Measurements from ENCODE around the gene G3BP1. TPM values are rescaled to one million over a fixed set of nuclear protein-coding genes. Genes with fewer than 3 reads are reported as not detected.
"Not testable (repeated sequence)": the region's sequence is repeated elsewhere in the genome, so short reads cannot be mapped to it uniquely, and the experiment has no call there.

G3BP1 gene
- total RNA-seq (2014; rRNA removed; shearing (Covaris generic)): 265 and 269 TPM in 2 replicates

DNA sequence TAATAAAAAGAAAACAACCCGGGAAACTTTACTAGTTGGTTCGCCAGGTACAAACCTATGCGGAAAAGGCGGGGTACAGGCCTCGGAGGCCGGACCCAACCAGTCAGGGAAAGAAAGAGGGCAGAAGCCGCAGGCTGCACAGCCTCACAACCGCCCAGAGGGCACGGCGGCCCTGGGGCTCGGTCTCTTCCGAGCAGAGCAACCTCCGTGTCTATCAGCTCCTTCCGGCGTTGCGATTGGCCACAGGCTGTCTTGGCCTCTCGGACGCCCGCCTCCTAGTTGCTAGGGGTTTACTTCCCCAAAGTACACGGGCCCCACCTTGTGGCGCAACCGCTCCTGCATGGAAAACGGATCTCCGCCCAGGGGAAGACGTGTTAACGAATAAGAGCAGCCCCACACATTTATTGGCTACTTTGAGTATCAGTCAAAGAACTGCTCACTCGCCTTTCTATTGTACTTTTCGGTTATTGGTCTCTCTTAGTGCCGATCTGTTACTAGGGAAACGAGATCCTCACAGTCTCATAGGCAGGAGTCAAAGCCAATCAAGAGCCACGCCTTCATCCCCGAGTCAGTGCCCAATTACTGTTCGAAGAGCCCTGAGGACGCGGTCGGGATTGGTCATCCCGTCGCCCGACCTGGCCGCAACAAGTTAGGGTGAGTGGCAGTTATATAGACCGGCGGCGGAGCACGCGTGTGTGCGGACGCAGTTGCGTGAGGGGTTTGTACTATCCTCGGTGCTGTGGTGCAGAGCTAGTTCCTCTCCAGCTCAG lies at the start of gene G3BP1:
Gene G3BP1 (plus strand): TSS at position 696 of the 770 bp plus-strand sequence. CDS start 14,667 bp downstream, outside the sequence.
- Histone ChIP-seq H3K4me1 (peaks cover 10% of the 10 kb centered on the region), H3K36me3 (peaks cover 12% of the 10 kb centered on the region), H3K27me3 (no peaks in the 10 kb centered on the region), H3K27ac (peak within 1 kb of the TSS; percentile 90), H3K4me3 (peak within 1 kb of the TSS; percentile 95), H3K9me3 (replicated peaks) (no peaks in the 10 kb centered on the region)
- peak; percentile 100 for DNase-seq

DNA sequence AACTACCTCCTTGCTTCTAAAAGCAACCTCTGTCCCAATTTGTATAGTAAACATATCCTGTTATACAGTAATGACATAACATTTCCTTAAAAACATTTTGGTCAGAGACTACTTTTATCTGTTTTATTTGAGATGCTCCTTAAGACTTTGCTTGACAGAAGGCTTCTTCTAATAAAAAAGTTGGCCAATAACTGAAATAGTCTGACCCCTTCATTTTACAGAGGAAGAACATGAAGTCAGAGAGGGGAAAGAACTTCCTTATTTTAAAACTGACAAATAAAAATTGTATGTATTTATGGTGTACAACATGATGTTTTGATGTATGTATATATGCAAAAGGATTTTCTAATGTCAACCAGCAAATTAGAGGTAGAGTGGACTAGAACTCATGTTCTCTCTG lies 49.2 kb upstream of the G3BP1 start:
- no peaks in the 10 kb centered on the region for H3K4me1 ChIP-seq
- no peak for DNase-seq
- H3K4me3 ChIP-seq: no peak overlapping the region
- no peaks in the 10 kb centered on the region for H3K9me3 ChIP-seq (replicated peaks)
- H3K36me3 ChIP-seq: no peaks in the 10 kb centered on the region
- H3K27me3 ChIP-seq: no peaks in the 10 kb centered on the region
- no peak overlapping the region for H3K27ac ChIP-seq

DNA sequence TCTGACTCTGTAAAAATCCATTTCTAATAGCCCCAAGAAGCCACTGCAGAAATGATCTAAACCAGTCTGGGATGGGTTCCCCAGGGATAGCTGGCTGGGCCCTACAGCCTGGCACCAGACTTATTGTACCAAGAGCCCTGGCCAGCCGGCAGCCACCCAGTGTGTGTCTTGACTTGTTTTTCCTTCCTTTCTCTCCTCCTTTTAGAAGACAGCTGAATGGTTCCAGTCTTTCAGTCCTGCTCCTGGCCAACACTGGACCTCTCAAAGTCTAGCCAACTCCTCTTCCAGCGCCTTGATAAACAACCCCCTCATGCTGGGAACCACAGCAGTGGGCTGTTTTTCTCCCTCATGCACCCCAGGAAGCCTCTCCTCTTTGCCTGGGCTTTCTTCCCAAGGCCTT lies 47.4 kb upstream of the G3BP1 start:
- Histone ChIP-seq H3K27me3 (no peaks in the 10 kb centered on the region), H3K4me3 (no peak overlapping the region), H3K27ac (no peak overlapping the region), H3K4me1 (no peaks in the 10 kb centered on the region), H3K9me3 (replicated peaks) (peaks cover 3% of the 10 kb centered on the region; the same call in 1 of the 2 replicates), H3K36me3 (no peaks in the 10 kb centered on the region)
- no peak for DNase-seq

DNA sequence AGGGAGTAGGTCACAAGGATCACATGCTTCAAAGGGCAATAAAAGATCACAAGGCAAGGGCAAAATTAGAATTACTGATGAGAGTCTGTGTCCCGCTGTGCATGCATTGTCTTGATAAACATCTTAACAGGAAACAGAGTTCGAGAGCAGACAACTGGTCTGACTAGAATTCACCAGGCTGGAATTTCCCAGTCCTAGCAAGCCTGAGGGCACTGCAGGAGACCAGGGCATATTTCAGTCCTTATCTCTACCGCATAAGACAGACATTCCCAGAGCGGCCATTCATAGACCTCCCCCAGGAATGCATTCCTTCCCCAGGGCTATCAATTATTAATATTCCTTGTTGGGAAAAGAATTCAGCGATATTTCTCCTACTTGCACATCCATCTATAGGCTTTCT lies 42.2 kb upstream of the G3BP1 start:
- H3K27ac ChIP-seq; H3K4me3 ChIP-seq; H3K4me1 ChIP-seq; H3K9me3 ChIP-seq (replicated peaks); H3K36me3 ChIP-seq; DNase-seq; H3K27me3 ChIP-seq: not testable (repeated sequence)

- no peaks in the 10 kb centered on the region for H3K27me3 ChIP-seq
- H3K4me1 ChIP-seq: no peaks in the 10 kb centered on the region
- H3K36me3 ChIP-seq: no peaks in the 10 kb centered on the region
- no peak for DNase-seq
- H3K4me3 ChIP-seq: no peak overlapping the region
- peaks cover 9% of the 10 kb centered on the region; the same call in 1 of the 2 replicates for H3K9me3 ChIP-seq (replicated peaks)
- H3K27ac ChIP-seq: no peak overlapping the region
These were observed 41.4 kb upstream of the G3BP1 start for GRCh38 chr5:151730381-151730780.

- no peak for DNase-seq
- H3K9me3 ChIP-seq (replicated peaks): 0 out of 2 replicates have a peak, but pooled peaks cover 9% of the 10 kb centered on the region
- no peaks in the 10 kb centered on the region for H3K36me3 ChIP-seq
- H3K27me3 ChIP-seq: no peaks in the 10 kb centered on the region
- no peak overlapping the region for H3K27ac ChIP-seq
- H3K4me3 ChIP-seq: no peak overlapping the region
- H3K4me1 ChIP-seq: no peaks in the 10 kb centered on the region
These were observed 38.2 kb upstream of the G3BP1 start for GRCh38 chr5:151733358-151734063.

DNA sequence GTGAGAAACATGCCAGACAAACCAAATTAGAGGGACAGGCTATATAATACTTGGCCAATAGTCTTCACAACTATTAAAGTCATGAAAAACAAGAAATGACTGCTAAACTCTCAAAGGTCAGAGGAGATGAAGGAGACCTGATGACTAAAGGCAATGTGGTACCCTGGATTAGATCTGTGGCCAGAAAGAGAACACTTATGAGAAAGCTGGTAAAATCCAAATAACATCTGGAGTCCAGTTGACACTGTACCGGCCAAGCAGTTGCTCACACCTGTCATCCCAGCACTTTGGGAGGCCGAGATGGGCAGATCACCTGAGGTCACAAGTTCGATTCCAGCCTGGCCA lies 37.7 kb upstream of the G3BP1 start:
- no peaks in the 10 kb centered on the region for H3K27me3 ChIP-seq
- DNase-seq: no peak
- H3K9me3 ChIP-seq (replicated peaks): 0 out of 2 replicates have a peak, but pooled peaks cover 9% of the 10 kb centered on the region
- H3K4me1 ChIP-seq: no peaks in the 10 kb centered on the region
- no peak overlapping the region for H3K27ac ChIP-seq
- H3K4me3 ChIP-seq: no peak overlapping the region
- H3K36me3 ChIP-seq: no peaks in the 10 kb centered on the region

- Histone ChIP-seq H3K36me3 (no peaks in the 10 kb centered on the region), H3K27ac (no peak overlapping the region), H3K4me3 (no peak overlapping the region), H3K9me3 (replicated peaks) (no peaks in the 10 kb centered on the region), H3K4me1 (peaks cover 13% of the 10 kb centered on the region), H3K27me3 (no peaks in the 10 kb centered on the region)
- DNase-seq: no peak
These were observed 36.1 kb upstream of the G3BP1 start for GRCh38 chr5:151735646-151736045.

DNA sequence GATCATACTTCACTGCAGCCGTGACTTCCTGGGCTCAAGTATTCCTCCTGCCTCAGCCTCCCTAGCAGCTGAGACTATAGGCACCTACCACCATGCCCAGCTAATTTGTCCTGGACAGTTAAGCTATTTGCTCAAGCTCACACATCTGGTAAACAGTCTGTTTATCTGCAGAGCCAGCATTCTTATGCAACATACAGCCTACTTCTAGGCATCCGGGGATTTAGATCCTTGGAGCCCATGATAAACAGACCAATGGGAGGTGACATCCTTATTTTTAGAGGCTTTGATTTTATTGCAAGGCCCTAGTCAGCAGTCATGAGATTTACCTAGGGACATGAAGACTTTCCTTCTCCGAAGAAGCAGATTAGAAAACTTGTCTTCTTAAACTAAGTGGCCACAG lies 34.3 kb upstream of the G3BP1 start:
- Histone ChIP-seq H3K36me3 (no peaks in the 10 kb centered on the region), H3K4me1 (peaks cover 15% of the 10 kb centered on the region), H3K4me3 (no peak overlapping the region), H3K27me3 (no peaks in the 10 kb centered on the region), H3K27ac (no peak overlapping the region), H3K9me3 (replicated peaks) (no peaks in the 10 kb centered on the region)
- no peak for DNase-seq

DNA sequence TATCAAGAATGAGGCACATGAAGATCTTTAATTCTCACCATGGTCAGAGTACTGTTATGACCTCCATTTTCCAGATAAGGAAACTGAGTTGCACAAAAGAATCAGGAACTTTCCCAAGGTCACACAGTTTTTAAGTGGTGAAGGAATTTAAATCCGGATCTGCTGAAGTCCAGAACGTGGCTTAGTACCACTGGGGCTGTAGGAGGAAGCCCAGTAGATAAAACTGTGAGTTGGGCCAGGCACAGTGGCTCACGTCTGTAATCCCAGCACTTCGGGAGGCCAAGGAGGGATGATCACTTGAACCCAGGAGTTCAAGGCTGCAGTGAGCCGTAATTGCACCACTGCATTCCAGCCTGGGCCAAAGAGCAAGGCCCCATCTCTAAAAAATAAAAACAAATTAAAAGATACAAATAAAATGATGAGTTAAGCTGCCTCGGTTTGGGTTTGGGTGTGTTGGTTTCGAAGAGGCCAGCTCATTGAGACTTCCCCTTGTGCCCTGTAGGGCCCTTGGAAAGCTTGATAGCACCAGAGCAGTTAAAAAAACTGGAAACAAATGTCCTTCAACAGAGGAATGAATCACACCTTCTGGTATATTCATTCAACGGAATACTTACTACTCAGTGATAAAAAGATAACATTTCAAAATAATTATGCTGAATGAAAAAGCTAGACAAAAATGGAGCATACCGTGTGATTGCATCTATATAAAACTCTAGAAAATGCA lies 33.5 kb upstream of the G3BP1 start:
- no peaks in the 10 kb centered on the region for H3K27me3 ChIP-seq
- H3K27ac ChIP-seq: no peak overlapping the region
- no peaks in the 10 kb centered on the region for H3K9me3 ChIP-seq (replicated peaks)
- no peak overlapping the region for H3K4me3 ChIP-seq
- H3K4me1 ChIP-seq: peaks cover 15% of the 10 kb centered on the region
- no peaks in the 10 kb centered on the region for H3K36me3 ChIP-seq
- DNase-seq: no peak

DNA sequence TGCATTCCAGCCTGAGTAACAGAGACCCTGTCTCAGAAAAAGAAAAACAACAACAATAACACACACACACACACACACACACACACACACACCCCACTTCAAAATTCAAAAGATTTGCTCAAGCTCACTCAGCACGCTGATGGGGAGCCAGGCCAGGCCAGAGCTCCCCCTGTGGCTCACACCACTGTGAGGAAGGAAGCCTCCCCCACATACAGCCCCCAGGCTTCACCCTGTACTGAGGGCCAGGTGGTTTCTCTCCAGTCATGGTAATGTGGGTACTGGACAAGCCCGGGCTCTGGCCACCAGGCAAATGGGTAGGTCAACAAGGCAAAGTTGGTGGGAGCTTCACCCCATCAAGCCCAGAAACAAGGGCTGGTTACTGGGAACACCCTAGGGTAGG lies 32.4 kb upstream of the G3BP1 start:
- Histone ChIP-seq H3K4me3 (no peak overlapping the region), H3K36me3 (no peaks in the 10 kb centered on the region), H3K27ac (peak overlapping the region; percentile 54), H3K9me3 (replicated peaks) (no peaks in the 10 kb centered on the region), H3K4me1 (peaks cover 15% of the 10 kb centered on the region), H3K27me3 (no peaks in the 10 kb centered on the region)
- DNase-seq: no peak

GRCh38 chr5:151739939-151740335 lies 31.8 kb upstream of the G3BP1 start:
- no peaks in the 10 kb centered on the region for H3K36me3 ChIP-seq
- no peak overlapping the region for H3K4me3 ChIP-seq
- no peaks in the 10 kb centered on the region for H3K9me3 ChIP-seq (replicated peaks)
- H3K4me1 ChIP-seq: peaks cover 15% of the 10 kb centered on the region
- DNase-seq: peak; percentile 20 to 28
- no peaks in the 10 kb centered on the region for H3K27me3 ChIP-seq
- peak overlapping the region; percentile 54 for H3K27ac ChIP-seq

- peaks cover 15% of the 10 kb centered on the region for H3K4me1 ChIP-seq
- no peak overlapping the region for H3K4me3 ChIP-seq
These were observed 31.3 kb upstream of the G3BP1 start for GRCh38 chr5:151740336-151740942.

GRCh38 chr5:151740958-151741373 lies 30.8 kb upstream of the G3BP1 start:
- H3K36me3 ChIP-seq: no peaks in the 10 kb centered on the region
- no peaks in the 10 kb centered on the region for H3K27me3 ChIP-seq
- peak overlapping the region; percentile 54 for H3K27ac ChIP-seq
- no peak for DNase-seq
- H3K4me3 ChIP-seq: no peak overlapping the region
- H3K9me3 ChIP-seq (replicated peaks): no peaks in the 10 kb centered on the region
- H3K4me1 ChIP-seq: peaks cover 15% of the 10 kb centered on the region

More at GRCh38 chr5:151740336-151740942, 31.3 kb upstream of the G3BP1 start:
- Histone ChIP-seq H3K27me3 (no peaks in the 10 kb centered on the region), H3K36me3 (no peaks in the 10 kb centered on the region), H3K27ac (peak overlapping the region; percentile 54), H3K9me3 (replicated peaks) (no peaks in the 10 kb centered on the region)
- DNase-seq: peak; percentile 53 to 84

Data from SJCRH30 (cell line).